ENCODE results near the gene CERK. TPM values are rescaled to one million over a fixed set of nuclear protein-coding genes. Genes with fewer than 3 reads are reported as not detected.
A peak's percentile ranks its signal among the peaks of the same experiment; 100 is the strongest.

The CERK gene
- total and polyA plus RNA-seq, 5 experiments from 2014 or later: 39.4 to 185 (median 61.2) TPM

DNA sequence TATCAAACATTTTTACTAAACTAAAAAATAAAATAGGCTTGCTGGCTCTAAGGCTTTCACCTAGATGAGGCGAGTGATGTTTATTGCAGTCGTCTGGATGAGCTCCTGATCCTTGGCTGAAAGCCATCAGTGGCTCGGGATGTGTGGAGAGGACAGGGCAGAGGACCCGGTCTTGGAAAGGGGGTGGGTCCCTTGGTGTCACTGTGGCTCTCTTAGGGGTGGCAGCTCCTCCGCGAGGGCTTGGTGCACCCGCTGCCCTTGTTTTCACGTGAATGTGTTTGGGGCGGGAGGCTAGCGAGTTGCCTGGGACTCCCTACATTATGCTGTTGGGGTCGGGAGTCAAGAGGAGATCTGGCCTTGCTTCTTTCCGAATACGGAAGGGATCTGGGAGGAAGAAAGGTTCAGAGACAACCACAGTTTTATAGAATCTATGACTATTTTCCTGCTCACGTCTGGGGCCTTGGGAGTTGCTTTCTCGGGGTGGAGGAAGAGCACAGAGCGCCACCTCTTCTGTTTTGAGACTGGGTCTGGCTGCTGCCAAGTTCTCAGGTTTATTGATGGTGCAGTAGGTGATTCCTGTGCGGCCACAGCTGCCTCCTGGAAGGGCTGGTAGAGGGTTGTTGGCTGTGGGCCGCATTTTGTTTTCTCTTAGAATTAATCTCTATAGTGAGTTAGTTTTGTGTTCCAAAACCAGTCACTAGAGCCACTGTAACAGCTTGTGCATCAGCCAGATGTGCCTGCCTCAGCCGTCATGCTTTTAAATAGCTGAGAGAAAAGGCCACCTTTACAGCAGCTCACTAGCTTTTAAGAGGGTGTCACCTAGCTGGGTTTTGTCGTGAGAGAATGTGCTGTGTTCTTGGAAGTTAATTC lies 37.2 kb upstream of the CERK start:
- peaks cover 0 to 15% (median 0%) of the 10 kb centered on the region in 3 donors for H3K36me3 Mint-ChIP-seq
- H3K4me1 Mint-ChIP-seq: peaks cover 42 to 90% (median 74%) of the 10 kb centered on the region in 4 donors
- ATAC-seq (no peak), DNase-seq (no peak)
- H3K27ac Mint-ChIP-seq: peak overlapping the region; percentile 85 to 95 (median 91)
- peak overlapping the region; percentile 28 to 83 (median 72) for H3K4me3 Mint-ChIP-seq
- H3K27me3 Mint-ChIP-seq: no peaks in the 10 kb centered on the region
- H3K9me3 Mint-ChIP-seq: no peaks in the 10 kb centered on the region
- POLR2A ChIA-PET: interaction anchor here (1.3 to 3.1 kb wide), 4 partner anchors 13 to 26 kb away, joined by 3 to 42 read pairs (median 10); partner anchors contain the start of gene TBC1D22A

DNA sequence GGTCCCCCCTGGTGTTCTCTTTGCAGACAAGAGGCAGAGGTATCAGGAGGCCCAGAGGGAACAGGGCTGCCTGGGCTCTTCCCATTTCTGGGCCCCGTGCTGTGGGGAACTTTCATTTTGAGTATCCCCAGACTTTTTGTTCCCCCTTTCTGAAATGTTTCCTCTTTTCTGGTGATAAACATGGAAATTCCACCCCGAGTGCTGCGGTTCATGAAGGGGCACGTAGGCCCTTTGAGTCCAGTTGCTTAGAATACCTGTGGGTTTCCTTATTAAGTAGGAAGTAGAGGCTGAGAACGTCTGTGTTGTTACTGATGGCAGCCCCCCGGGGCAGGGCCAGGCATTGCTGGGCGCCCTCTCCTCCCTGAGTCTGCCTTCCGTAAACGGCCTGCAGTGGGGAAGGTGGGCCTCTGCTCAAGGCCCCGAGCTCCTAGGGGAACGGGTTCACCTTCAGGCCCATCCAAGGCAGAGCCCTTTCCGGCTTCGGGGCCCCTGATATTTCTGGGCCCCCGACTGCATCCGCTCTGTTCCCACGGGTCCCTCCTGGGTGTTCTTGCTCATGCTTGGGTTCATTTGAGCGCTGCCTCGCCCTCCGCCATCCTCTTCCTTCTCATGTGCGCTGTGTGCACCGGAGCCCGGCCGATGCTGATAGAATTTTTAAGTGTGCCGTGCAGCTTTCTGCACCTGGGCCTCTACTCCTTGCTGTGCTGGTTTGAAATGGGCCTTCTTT lies 36.4 kb upstream of the CERK start:
- ATAC-seq (peak; percentile 24 to 33), DNase-seq (no peak)
- POLR2A ChIA-PET: interaction anchor here (0.9 to 3.1 kb wide), 8 partner anchors 12 to 29 kb away, joined by 3 to 42 read pairs (median 4); partner anchors contain the start of gene TBC1D22A

DNA sequence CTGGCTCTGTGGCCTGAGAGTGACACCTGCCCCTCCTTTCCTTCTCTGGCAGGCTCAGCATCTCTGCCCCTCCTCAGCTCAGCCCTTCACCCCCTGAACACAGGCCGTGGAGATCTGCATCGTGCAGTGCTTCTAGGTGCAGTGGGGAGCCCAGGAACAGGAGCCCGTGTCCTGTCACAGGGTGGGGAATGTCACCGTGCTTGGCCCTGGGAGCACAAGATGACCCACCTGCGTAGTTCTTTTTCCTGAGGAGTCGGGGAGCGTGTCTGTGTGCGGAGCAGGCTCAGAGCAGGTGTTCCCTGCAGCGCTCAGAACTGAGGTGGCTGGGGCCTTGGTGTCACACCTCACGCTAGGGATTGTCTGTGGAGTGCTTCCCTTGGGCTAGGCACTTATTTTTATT lies 35.0 kb upstream of the CERK start:
- Mint-ChIP-seq H3K4me1 (peaks cover 54 to 90% (median 86%) of the 10 kb centered on the region in 4 donors), H3K36me3 (peaks cover 0 to 27% (median 0%) of the 10 kb centered on the region in 3 donors), H3K9me3 (no peaks in the 10 kb centered on the region), H3K4me3 (peak overlapping the region in 6 of 10 donors; percentile 34 to 65 (median 46)), H3K27me3 (no peaks in the 10 kb centered on the region), H3K27ac (peak overlapping the region in 8 of 10 donors; percentile 34 to 93 (median 86))
- ATAC-seq (no peak), DNase-seq (no peak)
- POLR2A ChIA-PET: interaction anchor here (0.9 to 3.1 kb wide), 8 partner anchors 10 to 30 kb away, joined by 3 to 42 read pairs (median 5); partner anchors contain the start of gene TBC1D22A

More for the DNA sequence above, 36.4 kb upstream of the CERK start:
- Mint-ChIP-seq H3K27me3 (no peaks in the 10 kb centered on the region), H3K27ac (peak overlapping the region; percentile 79 to 95 (median 90)), H3K4me1 (peaks cover 47 to 90% (median 79%) of the 10 kb centered on the region in 4 donors), H3K4me3 (peak overlapping the region; percentile 33 to 83 (median 72)), H3K9me3 (no peaks in the 10 kb centered on the region), H3K36me3 (peaks cover 0 to 21% (median 0%) of the 10 kb centered on the region in 3 donors)

DNA sequence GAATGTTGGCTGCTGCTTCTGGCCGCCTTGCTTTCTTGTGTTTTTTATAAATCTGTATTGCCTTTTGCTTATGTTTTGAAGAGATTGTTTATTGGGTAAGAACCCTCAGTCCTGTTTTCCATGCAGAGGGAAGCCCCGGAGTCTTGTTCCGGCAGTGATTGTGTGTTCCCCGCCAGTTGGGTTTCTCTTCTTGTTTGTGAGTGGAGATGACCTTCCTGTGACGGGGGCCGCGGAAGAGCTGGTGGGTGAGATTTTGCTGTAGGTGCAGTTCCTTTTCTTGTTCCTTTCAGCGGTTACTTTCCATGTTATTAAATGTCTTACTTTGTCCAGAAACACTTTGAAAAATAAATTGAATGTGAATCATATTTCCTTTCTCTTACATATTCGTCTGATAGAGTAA lies 32.7 kb upstream of the CERK start:
- H3K4me1 Mint-ChIP-seq: peaks cover 46 to 86% (median 80%) of the 10 kb centered on the region in 4 donors
- no peaks in the 10 kb centered on the region for H3K27me3 Mint-ChIP-seq
- peak overlapping the region; percentile 84 to 96 (median 92) for H3K27ac Mint-ChIP-seq
- no peak for ATAC-seq
- H3K9me3 Mint-ChIP-seq: no peaks in the 10 kb centered on the region
- DNase-seq: no peak
- peaks cover 0 to 43% (median 0%) of the 10 kb centered on the region in 3 donors for H3K36me3 Mint-ChIP-seq
- POLR2A ChIA-PET: interaction anchor here (1.1 to 2.3 kb wide), 2 partner anchors 8 to 21 kb away, joined by 5 to 10 read pairs; partner anchors contain the start of gene TBC1D22A
- peak overlapping the region; percentile 20 to 85 (median 60) for H3K4me3 Mint-ChIP-seq

DNA sequence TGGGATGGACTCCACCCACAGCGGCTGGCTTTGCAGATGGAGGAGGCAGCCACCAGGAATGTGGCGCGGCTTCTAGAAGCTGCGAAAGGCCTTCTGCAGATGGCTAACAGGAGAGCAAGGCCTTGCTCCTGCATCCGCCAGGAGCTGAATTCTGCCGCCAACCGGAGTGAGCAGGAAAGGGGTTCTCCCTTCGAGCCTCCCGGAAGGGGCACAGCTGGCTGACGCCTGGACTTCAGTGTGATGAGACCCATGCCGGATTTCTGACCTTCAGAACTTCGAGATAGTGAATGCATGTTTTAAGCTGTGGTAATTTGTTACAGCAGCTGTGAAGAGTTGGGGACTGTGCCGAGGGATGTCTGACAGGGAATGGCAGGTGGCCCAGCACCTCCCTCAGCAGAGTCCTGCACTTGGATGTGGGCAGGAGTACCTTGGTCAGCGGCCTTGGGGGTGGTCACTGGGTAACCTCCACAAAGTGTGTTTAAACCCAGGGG lies 32.1 kb upstream of the CERK start:
- Mint-ChIP-seq H3K27me3 (no peaks in the 10 kb centered on the region), H3K9me3 (no peaks in the 10 kb centered on the region), H3K4me1 (peaks cover 43 to 85% (median 80%) of the 10 kb centered on the region in 4 donors), H3K4me3 (peak overlapping the region in 4 of 10 donors; percentile 50 to 79 (median 72)), H3K27ac (peak overlapping the region; percentile 84 to 96 (median 92)), H3K36me3 (peaks cover 0 to 43% (median 0%) of the 10 kb centered on the region in 3 donors)
- ATAC-seq (no peak), DNase-seq (no peak)
- POLR2A ChIA-PET: interaction anchor here (1.1 to 2.3 kb wide), 2 partner anchors 8 to 21 kb away, joined by 5 to 10 read pairs; partner anchors contain the start of gene TBC1D22A

DNA sequence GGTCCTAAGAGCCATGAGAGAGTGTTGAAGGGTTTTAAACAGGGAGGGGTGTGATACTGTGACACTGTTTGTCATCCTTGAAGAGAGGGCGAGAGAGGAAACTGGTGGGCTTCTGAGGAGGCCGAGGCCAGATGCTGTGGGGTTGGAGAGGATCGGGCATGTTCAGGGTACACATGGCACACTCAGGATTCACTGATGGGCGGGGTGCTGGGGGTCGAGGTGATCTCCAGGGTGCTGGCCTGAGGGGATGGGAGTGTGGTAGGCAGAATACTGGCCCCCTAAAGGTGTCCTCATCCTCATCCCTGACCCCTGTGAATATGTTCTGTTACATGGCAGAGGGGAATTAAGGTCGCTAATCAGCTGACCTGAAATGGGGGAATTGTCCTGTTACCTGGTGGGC lies 31.7 kb upstream of the CERK start:
- Mint-ChIP-seq H3K4me1 (peaks cover 43 to 85% (median 80%) of the 10 kb centered on the region in 4 donors), H3K27ac (peak overlapping the region; percentile 51 to 96 (median 88)), H3K9me3 (no peaks in the 10 kb centered on the region), H3K4me3 (peak overlapping the region in 3 of 10 donors; percentile 41 to 79 (median 41)), H3K27me3 (no peaks in the 10 kb centered on the region), H3K36me3 (peaks cover 0 to 47% (median 0%) of the 10 kb centered on the region in 3 donors)
- no peak for DNase-seq
- ATAC-seq: no peak
- POLR2A ChIA-PET: interaction anchor here (2.3 kb wide), 1 partner anchor 22 kb away, joined by 10 read pairs; no protein-coding TSS in a partner anchor

DNA sequence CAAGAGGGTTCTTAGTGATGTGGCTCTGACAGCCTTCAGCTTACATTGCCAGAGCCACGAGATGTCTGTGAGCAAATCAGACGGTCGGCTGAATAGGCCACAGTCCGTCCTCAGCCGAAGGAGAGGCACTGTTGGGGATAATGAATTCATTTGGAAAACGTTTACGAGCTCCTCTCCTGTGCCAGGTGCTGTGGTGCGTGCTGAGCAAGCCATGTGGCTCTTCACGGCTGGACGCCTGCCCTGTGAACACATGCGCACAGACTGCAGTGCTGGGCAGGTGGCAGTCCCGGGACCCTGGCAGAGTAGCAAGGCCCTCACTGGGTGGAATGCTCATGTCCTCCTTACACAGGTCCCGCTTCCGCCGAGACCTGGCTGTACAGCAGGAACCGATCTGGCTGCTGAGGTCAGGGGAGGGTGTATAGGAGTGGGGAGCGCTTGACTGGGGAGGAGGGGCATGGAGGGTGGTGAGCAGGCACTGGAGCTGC lies 31.2 kb upstream of the CERK start:
- Mint-ChIP-seq H3K27ac (peak overlapping the region; percentile 51 to 96 (median 88)), H3K9me3 (no peaks in the 10 kb centered on the region), H3K4me1 (peaks cover 45 to 85% (median 80%) of the 10 kb centered on the region in 4 donors), H3K27me3 (no peaks in the 10 kb centered on the region), H3K4me3 (peak overlapping the region in 3 of 10 donors; percentile 41 to 79 (median 41)), H3K36me3 (peaks cover 0 to 51% (median 0%) of the 10 kb centered on the region in 3 donors)
- ATAC-seq: no peak
- POLR2A ChIA-PET: interaction anchor here (0.7 to 2.3 kb wide), 3 partner anchors 8 to 23 kb away, joined by 4 to 10 read pairs (median 7); no protein-coding TSS in a partner anchor
- no peak for DNase-seq

DNA sequence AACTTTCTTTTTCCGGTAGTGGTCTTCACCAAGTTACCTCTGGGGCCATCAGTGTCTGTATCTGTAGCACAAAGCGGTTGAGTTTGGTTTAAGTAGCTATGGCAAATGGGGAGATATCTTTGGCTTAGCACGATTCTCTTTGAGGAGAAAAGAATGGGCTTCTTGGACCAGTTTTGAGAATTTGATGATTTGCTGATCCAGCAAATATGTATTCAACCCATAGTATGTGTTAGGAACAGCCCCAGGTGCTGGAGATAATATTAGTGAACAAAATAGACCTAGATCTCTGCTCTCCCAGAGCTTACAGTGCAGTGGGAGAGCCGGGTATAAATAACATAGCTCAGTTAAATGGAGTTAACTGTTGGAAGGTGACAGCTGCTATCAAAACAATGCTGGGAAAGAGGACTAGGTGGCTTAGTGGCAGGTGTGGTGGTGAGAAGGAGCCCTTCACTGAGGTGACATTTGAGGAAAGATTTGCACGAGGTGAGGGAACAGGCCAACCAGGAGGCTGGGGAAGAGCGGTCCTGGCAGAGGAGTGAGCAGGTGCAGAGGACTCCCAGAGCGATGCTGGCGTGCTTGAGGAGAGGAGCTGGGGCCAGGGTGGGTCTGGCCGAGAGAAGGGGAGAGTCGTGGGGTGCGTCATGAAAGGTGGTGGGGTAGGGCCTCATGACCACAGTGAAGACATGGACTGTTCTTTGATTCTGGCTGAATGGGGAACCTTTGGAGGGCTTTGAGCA lies 29.4 kb upstream of the CERK start:
- H3K9me3 Mint-ChIP-seq: no peaks in the 10 kb centered on the region

DNA sequence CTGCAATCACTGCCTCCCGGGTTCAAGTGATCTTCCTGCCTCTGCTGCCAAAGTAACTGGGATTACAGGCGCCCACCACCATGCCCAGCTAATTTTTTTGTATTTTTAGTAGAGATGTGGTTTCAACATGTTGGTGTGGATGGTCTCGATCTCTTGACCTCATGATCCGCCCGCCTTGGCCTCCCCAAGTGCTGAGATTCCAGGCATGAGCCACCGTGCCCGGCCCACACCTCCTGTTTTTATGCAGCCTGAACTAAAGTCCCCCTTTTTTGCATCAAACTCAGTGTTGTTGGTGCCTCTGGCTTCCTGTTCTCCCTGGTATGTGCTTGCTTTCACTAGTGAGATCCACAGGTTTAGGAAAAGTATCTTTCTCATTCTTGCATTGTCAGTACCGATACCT lies 28.6 kb upstream of the CERK start:
- H3K27me3 Mint-ChIP-seq: no peaks in the 10 kb centered on the region
- H3K9me3 Mint-ChIP-seq: no peaks in the 10 kb centered on the region
- H3K27ac Mint-ChIP-seq: peak overlapping the region; percentile 32 to 92 (median 71)
- H3K36me3 Mint-ChIP-seq: peaks cover 0 to 48% (median 0%) of the 10 kb centered on the region in 3 donors
- no peak for DNase-seq
- ATAC-seq: no peak
- peak overlapping the region in 4 of 10 donors; percentile 1 to 66 (median 18) for H3K4me3 Mint-ChIP-seq
- POLR2A ChIA-PET: interaction anchor here (1.3 to 8.8 kb wide), 2 partner anchors 17 to 24 kb away, joined by 3 to 151 read pairs; no protein-coding TSS in a partner anchor
- peaks cover 52 to 90% (median 87%) of the 10 kb centered on the region in 4 donors for H3K4me1 Mint-ChIP-seq

More for the DNA sequence above, 29.4 kb upstream of the CERK start:
- POLR2A ChIA-PET: interaction anchor here (1.0 kb wide), 1 partner anchor 12 kb away, joined by 3 read pairs; no protein-coding TSS in a partner anchor
- Mint-ChIP-seq H3K36me3 (peaks cover 0 to 49% (median 0%) of the 10 kb centered on the region in 3 donors), H3K27me3 (no peaks in the 10 kb centered on the region), H3K4me1 (peaks cover 46 to 85% (median 80%) of the 10 kb centered on the region in 4 donors), H3K4me3 (peak overlapping the region in 8 of 10 donors; percentile 1 to 69 (median 26)), H3K27ac (peak overlapping the region; percentile 72 to 96 (median 88))
- ATAC-seq (no peak), DNase-seq (no peak)

DNA sequence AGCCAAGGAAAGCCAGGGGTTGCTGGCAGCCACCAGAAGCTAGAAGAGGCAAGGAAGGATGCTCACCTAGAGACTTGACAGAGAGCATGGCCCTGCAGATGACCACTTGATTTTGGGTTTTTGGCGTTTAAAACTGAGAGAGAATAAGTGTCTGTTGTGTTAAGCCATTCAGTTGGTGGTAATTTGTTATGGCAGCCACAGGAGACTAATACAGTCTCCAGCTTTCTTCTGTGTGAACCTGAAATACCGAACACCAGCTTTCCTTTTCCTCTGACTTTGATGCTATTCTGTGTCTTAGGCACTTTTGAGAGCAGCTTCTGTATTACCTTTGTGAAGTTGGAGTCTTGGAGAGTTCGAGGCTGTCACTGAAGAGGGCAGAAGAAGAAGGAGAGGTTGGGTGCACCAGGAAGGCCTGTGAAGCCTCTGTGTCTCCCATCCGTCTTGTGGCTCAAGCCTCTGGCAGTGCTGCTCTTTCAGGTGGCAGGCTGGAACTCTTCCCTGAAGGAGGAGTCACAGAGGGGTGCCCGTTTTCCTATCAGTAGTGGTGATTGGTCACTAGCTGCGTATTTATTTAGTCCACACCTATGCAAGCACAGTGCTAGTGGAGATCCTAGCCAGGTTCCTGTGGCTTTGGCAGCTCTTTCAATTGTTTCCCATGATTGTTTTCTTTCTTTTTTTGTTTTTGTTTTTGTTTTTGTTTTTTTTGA lies 26.9 kb upstream of the CERK start:
- H3K4me3 Mint-ChIP-seq: peak overlapping the region; percentile 4 to 99 (median 98)
- no peaks in the 10 kb centered on the region for H3K9me3 Mint-ChIP-seq
- H3K36me3 Mint-ChIP-seq: peaks cover 0 to 38% (median 0%) of the 10 kb centered on the region in 3 donors
- DNase-seq (no peak), ATAC-seq (no peak)
- H3K27me3 Mint-ChIP-seq: no peaks in the 10 kb centered on the region
- peak overlapping the region in 9 of 10 donors; percentile 13 to 100 (median 98) for H3K27ac Mint-ChIP-seq
- H3K4me1 Mint-ChIP-seq: peaks cover 50 to 87% (median 82%) of the 10 kb centered on the region in 4 donors
- POLR2A ChIA-PET: interaction anchor here (0.6 to 8.8 kb wide), 9 partner anchors 12 to 1543 kb away, joined by 3 to 151 read pairs (median 4); no protein-coding TSS in a partner anchor

Measured in naive thymus-derived CD8-positive, alpha-beta T cell (primary cell).